OCI-M1 (cell line): ENCODE measurements around the gene MAPKAPK5.
"Not testable (repeated sequence)": the region's sequence is repeated elsewhere in the genome, so short reads cannot be mapped to it uniquely, and the experiment has no call there.

ENCODE experiments used
- DNase-seq: peaks from one replicate; lab custom pipeline; 2025; lab: John Stamatoyannopoulos, UW

The MAPKAPK5 gene

GRCh38 chr12:111886662-111887545, 44.9 kb downstream of the MAPKAPK5 start:
- no peak for DNase-seq

DNA sequence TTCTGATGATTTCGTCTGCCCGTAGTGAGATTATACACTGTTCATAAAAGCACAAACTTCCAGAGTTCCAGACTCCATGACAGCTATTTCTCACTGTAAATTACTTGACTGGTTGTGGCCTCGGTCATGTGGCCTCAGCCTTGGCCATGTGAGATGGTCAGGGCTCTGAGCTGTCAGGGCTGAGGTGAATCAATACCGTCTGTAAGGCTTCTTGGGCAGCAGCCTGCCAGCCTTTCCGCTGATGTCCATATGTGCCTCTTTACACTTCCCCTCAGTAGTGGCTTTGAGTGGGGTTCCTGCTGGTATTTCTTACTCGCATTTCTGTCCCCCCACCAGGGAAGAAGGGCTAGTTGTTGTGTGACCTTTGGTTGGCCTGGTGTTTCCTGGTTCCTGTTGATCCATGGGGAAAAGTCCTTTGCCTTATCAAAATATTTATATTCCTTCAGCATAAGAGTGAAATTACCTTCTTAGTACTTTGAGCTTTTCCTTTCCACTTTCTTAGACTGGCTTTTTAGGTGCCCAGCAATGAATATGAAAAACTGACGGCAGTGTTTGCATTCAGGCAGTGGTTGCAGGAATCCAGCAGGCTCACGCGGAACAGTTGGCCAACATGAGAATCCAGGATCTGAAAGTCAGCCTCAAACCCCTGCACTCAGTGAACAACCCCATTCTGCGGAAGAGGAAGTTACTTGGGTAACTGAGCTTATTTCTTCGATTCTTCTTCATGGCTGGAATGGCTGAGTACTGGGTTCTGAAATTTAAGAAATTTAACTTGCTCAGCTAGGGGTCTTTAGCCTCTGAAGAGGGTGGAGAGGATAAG, 46.1 kb downstream of the MAPKAPK5 start:
- no peak for DNase-seq

GRCh38 chr12:111893287-111893686, 51.3 kb downstream of the MAPKAPK5 start:
- no peak for DNase-seq

GRCh38 chr12:111894556-111894955, 52.5 kb downstream of the MAPKAPK5 start:
- DNase-seq = no peak

GRCh38 chr12:111901182-111901581, 59.2 kb downstream of the MAPKAPK5 start:
- no peak for DNase-seq

DNA sequence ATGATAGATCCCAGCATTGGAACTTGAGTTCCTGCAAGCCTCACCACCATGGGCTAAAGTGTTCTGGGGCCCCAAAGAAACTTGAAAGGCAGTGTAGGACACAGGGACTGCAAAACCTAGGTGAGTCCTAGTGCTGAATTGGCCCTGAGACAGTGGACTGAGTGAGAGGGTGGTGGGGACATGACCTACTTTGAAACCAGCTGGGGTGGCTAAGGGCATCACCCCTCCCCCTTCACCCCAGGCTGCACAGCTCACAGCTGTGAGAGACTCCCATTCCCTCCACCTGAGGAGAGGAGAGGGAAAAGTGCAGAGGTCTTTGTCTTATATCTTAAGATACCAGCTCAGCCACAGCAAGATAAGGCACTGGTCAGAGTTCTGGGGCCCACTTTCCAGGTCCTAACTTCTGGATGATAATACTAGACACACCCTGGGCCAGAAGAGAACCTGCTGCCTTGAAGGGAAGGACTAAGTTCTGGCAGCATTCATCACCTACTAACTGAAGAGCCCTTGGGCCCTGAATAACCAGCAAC, 62.5 kb downstream of the MAPKAPK5 start:
- peak; percentile 16 for DNase-seq

DNA sequence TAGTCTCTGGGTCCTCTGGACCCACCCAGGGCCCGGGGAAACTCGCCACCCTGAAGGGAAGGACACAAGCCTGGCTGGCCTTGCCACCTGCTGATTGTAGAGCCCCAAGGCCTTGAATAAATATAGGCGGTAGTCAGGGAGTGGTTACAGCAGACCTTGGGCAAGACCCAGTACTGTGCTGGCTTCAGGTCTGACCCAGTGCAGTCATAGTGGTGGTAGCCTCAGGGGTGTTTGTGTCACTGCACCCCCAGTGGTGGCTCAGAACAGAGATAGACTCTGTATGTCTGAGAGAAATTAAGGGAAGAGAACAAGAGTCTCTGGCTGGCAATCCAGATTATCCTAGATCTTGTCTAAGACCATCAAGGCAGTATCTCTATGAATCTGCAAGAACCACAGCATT, 63.5 kb downstream of the MAPKAPK5 start:
- DNase-seq = no peak

DNA sequence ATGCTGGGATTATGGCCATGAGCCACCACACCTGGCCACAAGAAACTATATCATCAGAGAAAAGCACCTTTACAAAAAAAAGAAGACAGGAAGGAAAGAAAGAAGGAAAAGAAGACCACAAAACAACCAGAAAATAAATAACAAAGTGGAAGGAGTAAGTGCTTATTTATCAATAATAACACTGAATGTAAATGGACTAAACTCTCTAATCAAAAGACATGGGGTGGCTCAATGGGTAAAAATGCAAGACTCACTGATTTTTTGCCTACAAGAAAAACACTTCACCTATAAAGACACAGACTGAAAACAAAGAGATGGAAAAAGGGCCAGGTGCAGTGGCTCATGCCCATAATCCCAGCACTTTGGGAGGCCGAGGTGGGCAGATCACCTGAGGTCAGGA, 65.7 kb downstream of the MAPKAPK5 start:
- DNase-seq = no peak

DNA sequence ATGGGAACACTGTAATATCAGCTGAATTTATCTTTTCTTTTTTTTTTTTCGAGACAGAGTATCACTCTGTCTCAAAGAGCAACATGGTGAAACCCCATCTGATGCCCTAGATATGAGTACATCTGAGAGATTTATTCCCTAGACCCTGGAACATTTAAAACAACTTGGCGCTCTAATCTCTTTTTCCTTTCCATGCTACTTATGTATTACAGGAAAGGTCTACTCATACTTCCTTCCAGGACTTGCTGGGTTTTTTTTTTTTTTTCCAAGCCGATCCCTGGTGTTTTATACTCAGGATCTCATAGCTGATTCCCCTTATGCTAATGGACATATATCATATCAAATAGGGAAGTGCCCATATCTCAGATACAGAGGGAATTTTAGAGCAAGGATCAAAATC, 83.1 kb downstream of the MAPKAPK5 start:
- no peak for DNase-seq

- no peak for DNase-seq
These were observed 84.6 kb downstream of the MAPKAPK5 start for GRCh38 chr12:111926631-111927030.

DNA sequence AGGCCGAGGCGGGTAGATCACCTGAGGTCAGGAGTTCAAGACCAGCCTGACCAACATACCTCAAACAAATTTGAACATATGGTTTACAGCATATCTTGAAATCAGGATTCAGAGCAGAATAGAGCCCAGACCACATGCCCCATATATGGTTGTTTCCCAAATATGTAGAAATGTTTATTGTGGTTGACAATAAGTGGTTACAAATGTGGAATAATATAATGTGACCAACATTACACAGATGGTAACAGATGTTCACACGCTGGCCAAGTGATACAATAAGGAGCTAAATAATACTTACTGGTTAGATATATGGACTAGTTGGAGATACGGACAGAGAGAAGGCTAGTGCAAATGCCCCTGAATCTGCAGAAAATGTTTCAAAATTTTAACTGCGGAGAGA, 85.3 kb downstream of the MAPKAPK5 start:
- no peak for DNase-seq

DNA sequence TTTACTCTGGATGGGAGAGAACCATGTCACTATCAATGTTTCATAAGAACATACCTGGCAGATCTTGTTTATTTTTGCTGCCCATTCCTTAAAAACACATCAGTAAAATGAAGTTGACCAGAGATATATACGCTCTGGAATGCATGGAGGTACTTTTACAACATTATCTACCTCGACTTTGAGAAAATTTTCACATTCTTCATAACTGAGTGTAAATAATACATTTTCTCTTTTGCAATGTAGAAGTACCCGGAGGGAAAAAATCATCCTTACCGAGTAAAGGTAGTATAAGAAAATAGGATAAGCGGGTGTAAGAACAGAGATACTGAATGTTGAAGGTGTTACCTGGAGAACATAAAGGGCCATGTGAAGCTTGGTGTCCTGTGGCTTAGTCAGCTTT, 90.2 kb downstream of the MAPKAPK5 start:
- no peak for DNase-seq

GRCh38 chr12:111936869-111937268, 94.8 kb downstream of the MAPKAPK5 start:
- DNase-seq = no peak

DNA sequence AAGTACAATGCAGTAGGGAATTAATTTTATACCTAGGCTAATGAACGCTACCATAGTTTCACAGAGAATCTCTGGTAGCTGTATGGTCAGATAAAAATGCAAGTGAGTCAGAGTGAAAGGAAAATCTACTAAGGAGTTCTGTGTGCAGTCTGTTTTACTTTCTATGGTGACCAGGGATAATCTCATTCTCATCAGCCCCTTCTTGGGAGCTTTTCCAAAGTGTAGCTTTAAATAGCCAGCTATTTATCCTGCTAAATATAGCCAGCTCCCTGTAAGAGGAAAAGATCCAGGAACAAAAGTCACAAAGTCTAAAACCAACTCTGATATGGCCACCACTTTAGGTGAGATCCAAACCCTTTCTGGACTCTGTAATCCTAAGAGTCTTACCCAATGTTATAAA, 95.4 kb downstream of the MAPKAPK5 start:
- no peak for DNase-seq

GRCh38 chr12:111942557-111942956, 100.5 kb downstream of the MAPKAPK5 start:
- peak; percentile 22 for DNase-seq

- no peak for DNase-seq
These were observed 101.9 kb downstream of the MAPKAPK5 start for GRCh38 chr12:111943929-111944328.

- not testable (repeated sequence) for DNase-seq
These were observed 109.1 kb downstream of the MAPKAPK5 start for GRCh38 chr12:111950961-111951676.
